GM12891 (cell line): ENCODE results near the gene GALNT9.

ENCODE experiments used
- PAX5 ChIP-seq: IDR thresholded peaks from 2 replicates; pipeline ENCODE4 v1.6.1; 2011; ENCODE audit warnings: low read length, moderate library complexity, mild to moderate bottlenecking; ENCODE audit not compliant: insufficient read depth, severe bottlenecking
- POLR2A ChIP-seq: IDR thresholded peaks from 2 replicates; pipeline ENCODE4 v1.6.1; 2011; ENCODE audit warnings: low read depth, low read length, control low read depth
- POLR2AphosphoS5 ChIP-seq: IDR thresholded peaks from 2 replicates; pipeline ENCODE4 v1.6.1; 2011; ENCODE audit warnings: low read depth, low read length, control low read depth
- POU2F2 ChIP-seq: IDR thresholded peaks from 2 replicates; pipeline ENCODE4 v1.6.1; 2011; ENCODE audit warnings: low read depth, mild to moderate bottlenecking, control low read depth, low read length, moderate library complexity
- TAF1 ChIP-seq: IDR thresholded peaks from 2 replicates; pipeline ENCODE4 v1.6.1; 2011; ENCODE audit warnings: low read depth, low read length, control low read depth

- TF ChIP-seq POLR2A (no peak), POLR2AphosphoS5 (no peak), TAF1 (no peak), PAX5 (no peak), POU2F2 (no peak)
These were observed 156.8 kb downstream of the GALNT9 start for GRCh38 chr12:132172619-132173018.
